ENCODE data around the gene MEMO1. TPM values are rescaled to one million over a fixed set of nuclear protein-coding genes. Genes with fewer than 3 reads are reported as not detected.

The MEMO1 gene
- total RNA-seq, 1 experiment from 2014 or later, result 44.7 TPM

DNA sequence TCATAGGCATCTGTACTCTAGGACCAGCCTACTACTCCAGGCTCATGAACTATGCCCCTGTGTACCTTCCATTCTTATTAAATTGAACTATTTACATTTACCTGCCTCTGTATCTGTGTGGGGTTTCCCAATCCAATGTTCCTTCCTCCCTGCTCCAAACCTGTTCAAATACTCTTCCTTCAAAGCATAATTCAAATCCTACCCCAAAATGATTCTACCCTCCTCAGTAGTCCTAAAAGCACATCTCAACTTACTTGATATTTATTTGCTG is 3.8 kb downstream of the MEMO1 start:
- ChIA-PET RAD21 (ENCODE audit: low non-redundant PET in 1 of 2, low total read pairs in 2 of 2, uncharacterized antibody in 2 of 2, unreplicated experiment in 2 of 2) (no interaction called here), CTCF (no interaction called here), POLR2A (no interaction called here)
- no peaks in the 10 kb centered on the region for H3K9me3 ChIP-seq (ENCODE audit: control insufficient read depth in 1 of 2, insufficient read depth in 1 of 2, low read depth in 1 of 2, low read length in 2 of 2)
- H4K20me1 ChIP-seq (ENCODE audit: insufficient read depth), result peaks cover 24% of the 10 kb centered on the region; the same call in 1 of the 2 replicates
- no peak overlapping the region for H2AFZ ChIP-seq (ENCODE audit: low read depth, low read length, poor library complexity, severe bottlenecking)
- H3K79me2 ChIP-seq (ENCODE audit: insufficient read depth, low read length), result peaks cover 77% of the 10 kb centered on the region
- no peak overlapping the region for H3K4me3 ChIP-seq (replicated peaks in 1 of 2; ENCODE audit: low read depth in 1 of 2, low read length in 2 of 2)
- no peaks in the 10 kb centered on the region for H3K27me3 ChIP-seq (ENCODE audit: insufficient read depth, low read length)
- BruUV-seq (replicated peaks), result no TSS peak
- TF ChIP-seq YY1 (IDR thresholded peaks at IDR 0.05; ENCODE audit: extremely low read depth, insufficient replicate concordance, low read depth, low read length) (no peak), CEBPB (IDR thresholded peaks at IDR 0.05; ENCODE audit: low read depth) (no peak), ELF1 (IDR thresholded peaks at IDR 0.05; ENCODE audit: borderline replicate concordance, low read depth) (no peak), POLR2AphosphoS5 (IDR thresholded peaks at IDR 0.05; ENCODE audit: low read depth, low read length) (no peak), RAD21 (IDR thresholded peaks at IDR 0.05; ENCODE audit: low read depth) (no peak), EZH2 (IDR thresholded peaks at IDR 0.05) (no peak), ZFX (IDR thresholded peaks at IDR 0.05) (no peak), EZH2phosphoT487 (IDR thresholded peaks at IDR 0.05; ENCODE audit: borderline replicate concordance) (no peak), SP1 (IDR thresholded peaks at IDR 0.05; ENCODE audit: low read depth) (no peak), ZNF274 (IDR thresholded peaks at IDR 0.05; ENCODE audit: low read depth, low read length) (no peak), CBX3 (IDR thresholded peaks at IDR 0.05; ENCODE audit: low read depth) (no peak), JUND (IDR thresholded peaks at IDR 0.05) (no peak), SRF (IDR thresholded peaks at IDR 0.05; ENCODE audit: low read depth) (no peak), FOSL1 (IDR thresholded peaks at IDR 0.05; ENCODE audit: low read depth) (no peak)
- TF ChIP-seq, protein P1, sequence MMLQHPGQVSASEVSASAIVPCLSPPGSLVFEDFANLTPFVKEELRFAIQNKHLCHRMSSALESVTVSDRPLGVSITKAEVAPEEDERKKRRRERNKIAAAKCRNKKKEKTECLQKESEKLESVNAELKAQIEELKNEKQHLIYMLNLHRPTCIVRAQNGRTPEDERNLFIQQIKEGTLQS (IDR thresholded peaks at IDR 0.05), result no peak
- no peak for ATAC-seq
- no peaks in the 10 kb centered on the region for H3K36me3 ChIP-seq (ENCODE audit: control insufficient read depth in 1 of 2, insufficient read depth in 2 of 2, low read length in 2 of 2)
- intact Hi-C loops (cut with micrococcal nuclease), result no loop called here
- no peak overlapping the region for H3K9ac ChIP-seq (ENCODE audit: low read length)
- H3K4me1 ChIP-seq (ENCODE audit: control insufficient read depth in 1 of 2, insufficient read depth in 2 of 2, low read length in 2 of 2), result peaks cover 11 to 27% of the 10 kb centered on the region in 2 experiments; a peak in 3 of 4 replicates
- no peak overlapping the region for H3K4me2 ChIP-seq (ENCODE audit: low read length)
- no peak for DNase-seq (ENCODE audit: low read depth, low spot score)
- H3K27ac ChIP-seq (ENCODE audit: low read depth, low read length), result no peak overlapping the region
- no peaks in the 10 kb centered on the region for H3K9me2 ChIP-seq (ENCODE audit: insufficient read depth)

Measured in HCT116 (cell line).